ENCODE data around the gene CADM4.

- TF ChIP-seq ZNF70 (CRISPR knock-in tag; IDR thresholded peaks at IDR 0.05) (no peak), RARB (CRISPR knock-in tag; IDR thresholded peaks at IDR 0.05) (no peak), BACH2 (CRISPR knock-in tag; IDR thresholded peaks at IDR 0.05; ENCODE audit: borderline replicate concordance) (no peak), ZNF8 (CRISPR knock-in tag; IDR thresholded peaks at IDR 0.05) (no peak), CREB5 (CRISPR knock-in tag; IDR thresholded peaks at IDR 0.05; ENCODE audit: low read depth) (no peak), PPARA (CRISPR knock-in tag; IDR thresholded peaks at IDR 0.05; ENCODE audit: borderline replicate concordance) (no peak), GLIS3 (CRISPR knock-in tag; IDR thresholded peaks at IDR 0.05) (no peak), PATZ1 (CRISPR knock-in tag; IDR thresholded peaks at IDR 0.05; ENCODE audit: borderline replicate concordance) (no peak)
These were observed 42.7 kb downstream of the CADM4 start for GRCh38 chr19:43596842-43597461.
